ENCODE data around the gene SYNPR. TPM values are rescaled to one million over a fixed set of nuclear protein-coding genes. Genes with fewer than 3 reads are reported as not detected.

SYNPR gene
- polyA plus RNA-seq, 1 donor from 2014 or later = 2.0 TPM

- Histone ChIP-seq H3K79me2 (replicated peaks; ENCODE audit: insufficient read depth, low read length) (no peaks in the 10 kb centered on the region), H3K9me3 (ENCODE audit: low read length) (no peaks in the 10 kb centered on the region), H2AFZ (ENCODE audit: low read depth, low read length) (no peak overlapping the region), H3K27me3 (ENCODE audit: insufficient read depth, low read depth, low read length) (no peaks in the 10 kb centered on the region), H3K4me2 (ENCODE audit: low read length) (no peak overlapping the region), H4K20me1 (ENCODE audit: insufficient read depth) (no peaks in the 10 kb centered on the region), H3K27ac (ENCODE audit: low read length) (no peak overlapping the region), H3K36me3 (ENCODE audit: insufficient read depth, low read length) (no peaks in the 10 kb centered on the region), H3K9ac (ENCODE audit: low read length) (no peak overlapping the region), H3K4me3 (ENCODE audit: low read length) (no peak overlapping the region), H3F3A (ENCODE audit: insufficient read depth, low read length, poor library complexity, severe bottlenecking) (no peaks in the 10 kb centered on the region), H3K9me2 (ENCODE audit: insufficient read depth, low read length) (no peaks in the 10 kb centered on the region)
- TF ChIP-seq, protein P1, sequence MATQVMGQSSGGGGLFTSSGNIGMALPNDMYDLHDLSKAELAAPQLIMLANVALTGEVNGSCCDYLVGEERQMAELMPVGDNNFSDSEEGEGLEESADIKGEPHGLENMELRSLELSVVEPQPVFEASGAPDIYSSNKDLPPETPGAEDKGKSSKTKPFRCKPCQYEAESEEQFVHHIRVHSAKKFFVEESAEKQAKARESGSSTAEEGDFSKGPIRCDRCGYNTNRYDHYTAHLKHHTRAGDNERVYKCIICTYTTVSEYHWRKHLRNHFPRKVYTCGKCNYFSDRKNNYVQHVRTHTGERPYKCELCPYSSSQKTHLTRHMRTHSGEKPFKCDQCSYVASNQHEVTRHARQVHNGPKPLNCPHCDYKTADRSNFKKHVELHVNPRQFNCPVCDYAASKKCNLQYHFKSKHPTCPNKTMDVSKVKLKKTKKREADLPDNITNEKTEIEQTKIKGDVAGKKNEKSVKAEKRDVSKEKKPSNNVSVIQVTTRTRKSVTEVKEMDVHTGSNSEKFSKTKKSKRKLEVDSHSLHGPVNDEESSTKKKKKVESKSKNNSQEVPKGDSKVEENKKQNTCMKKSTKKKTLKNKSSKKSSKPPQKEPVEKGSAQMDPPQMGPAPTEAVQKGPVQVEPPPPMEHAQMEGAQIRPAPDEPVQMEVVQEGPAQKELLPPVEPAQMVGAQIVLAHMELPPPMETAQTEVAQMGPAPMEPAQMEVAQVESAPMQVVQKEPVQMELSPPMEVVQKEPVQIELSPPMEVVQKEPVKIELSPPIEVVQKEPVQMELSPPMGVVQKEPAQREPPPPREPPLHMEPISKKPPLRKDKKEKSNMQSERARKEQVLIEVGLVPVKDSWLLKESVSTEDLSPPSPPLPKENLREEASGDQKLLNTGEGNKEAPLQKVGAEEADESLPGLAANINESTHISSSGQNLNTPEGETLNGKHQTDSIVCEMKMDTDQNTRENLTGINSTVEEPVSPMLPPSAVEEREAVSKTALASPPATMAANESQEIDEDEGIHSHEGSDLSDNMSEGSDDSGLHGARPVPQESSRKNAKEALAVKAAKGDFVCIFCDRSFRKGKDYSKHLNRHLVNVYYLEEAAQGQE (IDR thresholded peaks at IDR 0.05; ENCODE audit: borderline replicate concordance) = no peak
- TF ChIP-seq SMC3 (conservative IDR thresholded peaks at IDR 0.05; ENCODE audit: poor library complexity) = no peak
- TF ChIP-seq EZH2 (IDR thresholded peaks at IDR 0.05; ENCODE audit: borderline replicate concordance, insufficient read depth, low read length, poor library complexity, severe bottlenecking) = no peak
- TF ChIP-seq EP300 (conservative IDR thresholded peaks at IDR 0.05; ENCODE audit: poor library complexity, severe bottlenecking) = no peak
- TF ChIP-seq TAF1 (IDR thresholded peaks at IDR 0.05; ENCODE audit: low read depth) = no peak
- no peak for TF ChIP-seq POLR2AphosphoS5 (IDR thresholded peaks at IDR 0.05)
- no peak for TF ChIP-seq RAD21 (conservative IDR thresholded peaks at IDR 0.05)
- no peak for TF ChIP-seq MXI1 (conservative IDR thresholded peaks at IDR 0.05; ENCODE audit: poor library complexity, severe bottlenecking)
- TF ChIP-seq, protein P2, sequence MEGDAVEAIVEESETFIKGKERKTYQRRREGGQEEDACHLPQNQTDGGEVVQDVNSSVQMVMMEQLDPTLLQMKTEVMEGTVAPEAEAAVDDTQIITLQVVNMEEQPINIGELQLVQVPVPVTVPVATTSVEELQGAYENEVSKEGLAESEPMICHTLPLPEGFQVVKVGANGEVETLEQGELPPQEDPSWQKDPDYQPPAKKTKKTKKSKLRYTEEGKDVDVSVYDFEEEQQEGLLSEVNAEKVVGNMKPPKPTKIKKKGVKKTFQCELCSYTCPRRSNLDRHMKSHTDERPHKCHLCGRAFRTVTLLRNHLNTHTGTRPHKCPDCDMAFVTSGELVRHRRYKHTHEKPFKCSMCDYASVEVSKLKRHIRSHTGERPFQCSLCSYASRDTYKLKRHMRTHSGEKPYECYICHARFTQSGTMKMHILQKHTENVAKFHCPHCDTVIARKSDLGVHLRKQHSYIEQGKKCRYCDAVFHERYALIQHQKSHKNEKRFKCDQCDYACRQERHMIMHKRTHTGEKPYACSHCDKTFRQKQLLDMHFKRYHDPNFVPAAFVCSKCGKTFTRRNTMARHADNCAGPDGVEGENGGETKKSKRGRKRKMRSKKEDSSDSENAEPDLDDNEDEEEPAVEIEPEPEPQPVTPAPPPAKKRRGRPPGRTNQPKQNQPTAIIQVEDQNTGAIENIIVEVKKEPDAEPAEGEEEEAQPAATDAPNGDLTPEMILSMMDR (IDR thresholded peaks at IDR 0.05; ENCODE audit: poor library complexity, severe bottlenecking) = no peak
Measured at GRCh38 chr3:63470745-63471144, 192.6 kb downstream of the SYNPR start.

- Histone ChIP-seq H3K27ac (ENCODE audit: low read length) (no peak overlapping the region), H3K4me3 (ENCODE audit: low read length) (no peak overlapping the region), H2AFZ (ENCODE audit: low read depth, low read length) (no peak overlapping the region), H3K27me3 (ENCODE audit: insufficient read depth, low read depth, low read length) (no peaks in the 10 kb centered on the region), H3K36me3 (ENCODE audit: insufficient read depth, low read length) (no peaks in the 10 kb centered on the region), H3F3A (ENCODE audit: insufficient read depth, low read length, poor library complexity, severe bottlenecking) (no peaks in the 10 kb centered on the region), H3K9me3 (ENCODE audit: low read length) (no peaks in the 10 kb centered on the region), H3K4me2 (ENCODE audit: low read length) (no peak overlapping the region), H3K9ac (ENCODE audit: low read length) (no peak overlapping the region), H4K20me1 (ENCODE audit: insufficient read depth) (no peaks in the 10 kb centered on the region), H3K9me2 (ENCODE audit: insufficient read depth, low read length) (no peaks in the 10 kb centered on the region), H3K79me2 (replicated peaks; ENCODE audit: insufficient read depth, low read length) (no peaks in the 10 kb centered on the region)
- TF ChIP-seq MXI1 (conservative IDR thresholded peaks at IDR 0.05; ENCODE audit: poor library complexity, severe bottlenecking) (no peak), TAF1 (IDR thresholded peaks at IDR 0.05; ENCODE audit: low read depth) (no peak), EZH2 (IDR thresholded peaks at IDR 0.05; ENCODE audit: borderline replicate concordance, insufficient read depth, low read length, poor library complexity, severe bottlenecking) (no peak), POLR2AphosphoS5 (IDR thresholded peaks at IDR 0.05) (no peak), EP300 (conservative IDR thresholded peaks at IDR 0.05; ENCODE audit: poor library complexity, severe bottlenecking) (no peak), SMC3 (conservative IDR thresholded peaks at IDR 0.05; ENCODE audit: poor library complexity) (no peak), RAD21 (conservative IDR thresholded peaks at IDR 0.05) (no peak)
- TF ChIP-seq, protein P2 (IDR thresholded peaks at IDR 0.05; ENCODE audit: poor library complexity, severe bottlenecking) = no peak
- TF ChIP-seq, protein P1 (IDR thresholded peaks at IDR 0.05; ENCODE audit: borderline replicate concordance) = no peak
Measured at GRCh38 chr3:63471781-63472180, 193.7 kb downstream of the SYNPR start.
